PC-3 (cell line): Measurements from ENCODE around the gene TSPEAR. TPM values are rescaled to one million over a fixed set of nuclear protein-coding genes. Genes with fewer than 3 reads are reported as not detected.

Experiments
- ATAC-seq: fragments of 200-7000 bp; cut with Tn5 transposase; 2 replicates; pipeline ENCODE4 v1.9.1; 2020; ENCODE audit warnings: mild to moderate bottlenecking, moderate library complexity
- BruUV-seq: library from RNA; stranded (reverse); fragments of 400-500 nt; replicated peaks from 2 replicates; lab custom pipeline; 2021; lab: Mats Ljungman, UMichigan
- CTCF ChIA-PET: fragments of 300-600 bp; sonication (Branson Sonifier 250); formaldehyde crosslinking; loops from one replicate; lab custom pipeline; 2022; ENCODE audit warnings: antibody characterized with exemption; lab: Charles Lee
- POLR2A ChIA-PET: fragments of 300-600 bp; sonication (Branson Sonifier 250); formaldehyde crosslinking; loops from one replicate; lab custom pipeline; 2022; ENCODE audit warnings: antibody characterized with exemption; ENCODE audit not compliant: unreplicated experiment; lab: Charles Lee
- DNase-seq: peaks from one replicate; pipeline ENCODE4 v3.0.0-alpha.2; 2015
- H2AFZ ChIP-seq: fragments of 300-600 bp; sonication (generic); 2 replicates; pipeline ENCODE4 v1.6.0; 2016; ENCODE audit warnings: antibody characterized with exemption, low read length
- H3F3A ChIP-seq: fragments of 300-600 bp; sonication (generic); one replicate; pipeline ENCODE4 v1.6.0; 2017; ENCODE audit warnings: antibody characterized with exemption, low read length, control low read depth, mild to moderate bottlenecking; ENCODE audit not compliant: unreplicated experiment
- H3K27ac ChIP-seq: fragments of 300-600 bp; sonication (generic); 2 replicates; pipeline ENCODE4 v1.5.1; 2016; ENCODE audit warnings: mild to moderate bottlenecking, low read length
- H3K27me3 ChIP-seq: fragments of 300-600 bp; sonication (generic); 2 replicates; pipeline ENCODE4 v1.6.1; 2016; ENCODE audit warnings: low read length, mixed read lengths
- H3K36me3 ChIP-seq: fragments of 300-600 bp; sonication (generic); 2 replicates; pipeline ENCODE4 v1.6.1; 2016; ENCODE audit warnings: low read depth, mixed run types, low read length, mixed read lengths
- H3K4me1 ChIP-seq: fragments of 300-600 bp; sonication (generic); 2 replicates; pipeline ENCODE4 v1.5.1; 2016; ENCODE audit warnings: low read length; ENCODE audit not compliant: insufficient read depth
- H3K4me2 ChIP-seq: fragments of 300-600 bp; sonication (generic); 2 replicates; pipeline ENCODE4 v1.6.0; 2016; ENCODE audit warnings: low read length
- H3K4me3 ChIP-seq: fragments of 300-600 bp; sonication (generic); 2 replicates; pipeline ENCODE4 v1.5.1; 2016; ENCODE audit warnings: mild to moderate bottlenecking, low read length, mixed read lengths
- H3K79me2 ChIP-seq: fragments of 300-600 bp; sonication (generic); 2 replicates; pipeline ENCODE4 v1.6.1; 2017; ENCODE audit warnings: low read length, mixed read lengths
- H3K9ac ChIP-seq: fragments of 300-600 bp; sonication (generic); 2 replicates; pipeline ENCODE4 v1.6.0; 2016; ENCODE audit warnings: mild to moderate bottlenecking, low read length
- H3K9me2 ChIP-seq: fragments of 300-600 bp; sonication (generic); replicated peaks from 2 replicates; pipeline ENCODE4 v1.6.1; 2016; ENCODE audit warnings: mixed run types, low read length, mixed read lengths
- H3K9me3 ChIP-seq: fragments of 300-600 bp; sonication (generic); 2 replicates; pipeline ENCODE4 v1.6.1; 2016; ENCODE audit warnings: low read length, mixed read lengths
- H4K20me1 ChIP-seq: fragments of 300-600 bp; sonication (generic); 2 replicates; pipeline ENCODE4 v1.6.1; 2016; ENCODE audit warnings: low read length, mixed read lengths
- CTCF ChIP-seq: fragments of 300-600 bp; sonication (generic); conservative IDR thresholded peaks from 2 replicates; pipeline ENCODE4 v1.5.1; 2017; ENCODE audit warnings: antibody characterized with exemption, low read depth, mild to moderate bottlenecking, low read length
- EZH2 ChIP-seq: fragments of 300-600 bp; sonication (generic); IDR thresholded peaks from one replicate; pipeline ENCODE4 v1.6.1; 2017; ENCODE audit warnings: antibody characterized with exemption, mild to moderate bottlenecking, low read length; ENCODE audit not compliant: unreplicated experiment
- EZH2phosphoT487 ChIP-seq: fragments of 300-600 bp; sonication (generic); IDR thresholded peaks from 2 replicates; pipeline ENCODE4 v1.6.1; 2018; ENCODE audit warnings: mild to moderate bottlenecking, antibody characterized with exemption, low read length, borderline replicate concordance
- intact Hi-C: fragments of 100-400 bp; cut with micrococcal nuclease; formaldehyde crosslinking; loops from 2 replicates; pipeline ENCODE4 v1.9.0; 2023
- total RNA-seq: library from RNA; depleted of rRNA; stranded (reverse); fragments of >200 nt; gene quantifications from 2 replicates; pipeline ENCODE4 v1.2.3, GENCODE V29; 2014

TSPEAR gene
- total RNA-seq, 1 experiment from 2014 or later: 2.1 TPM

GRCh38 chr21:44718571-44718970 is 7.2 kb upstream of the TSPEAR start:
- Histone ChIP-seq H3K4me3 (no peak overlapping the region), H3K9me3 (no peaks in the 10 kb centered on the region), H3K27ac (no peak overlapping the region), H3K36me3 (no peaks in the 10 kb centered on the region), H4K20me1 (no peaks in the 10 kb centered on the region), H3F3A (no peaks in the 10 kb centered on the region), H3K9me2 (no peaks in the 10 kb centered on the region), H3K4me1 (no peaks in the 10 kb centered on the region), H2AFZ (no peak overlapping the region), H3K27me3 (no peaks in the 10 kb centered on the region), H3K4me2 (no peak overlapping the region), H3K9ac (no peak overlapping the region), H3K79me2 (no peaks in the 10 kb centered on the region)
- BruUV-seq: no TSS peak
- DNase-seq (no peak), ATAC-seq (no peak)
- POLR2A ChIA-PET: no interaction called here
- CTCF ChIA-PET: no interaction called here
- TF ChIP-seq EZH2 (no peak), CTCF (no peak), EZH2phosphoT487 (no peak)
- intact Hi-C loops: no loop called here

DNA sequence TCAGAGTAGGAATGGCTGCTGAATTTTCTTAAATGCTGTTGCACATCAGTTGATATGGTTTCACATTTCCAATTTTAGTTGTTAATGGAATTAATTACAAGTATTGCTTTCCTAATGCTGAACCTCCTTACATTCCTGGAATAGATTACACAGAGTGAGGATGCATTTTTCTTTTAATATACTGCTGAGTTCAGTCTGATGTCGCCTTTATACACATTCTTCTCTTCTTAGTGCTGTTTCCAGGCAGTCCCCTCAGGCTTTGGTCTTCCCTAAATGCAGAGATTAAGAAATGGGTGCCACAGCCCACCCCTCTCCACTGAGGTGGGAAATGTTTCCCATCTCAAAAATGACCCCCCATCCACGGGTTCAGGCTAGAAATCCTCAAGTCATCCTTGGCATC is 6.7 kb upstream of the TSPEAR start:
- ChIA-PET POLR2A (no interaction called here), CTCF (no interaction called here)
- Histone ChIP-seq H3K4me1 (no peaks in the 10 kb centered on the region), H3K4me3 (no peak overlapping the region), H3F3A (no peaks in the 10 kb centered on the region), H3K27me3 (no peaks in the 10 kb centered on the region), H3K27ac (no peak overlapping the region), H3K79me2 (no peaks in the 10 kb centered on the region), H3K9me3 (no peaks in the 10 kb centered on the region), H2AFZ (no peak overlapping the region), H3K4me2 (no peak overlapping the region), H3K9me2 (no peaks in the 10 kb centered on the region), H3K9ac (no peak overlapping the region), H3K36me3 (no peaks in the 10 kb centered on the region), H4K20me1 (no peaks in the 10 kb centered on the region)
- intact Hi-C loops: no loop called here
- TF ChIP-seq CTCF: no peak
- no peak for TF ChIP-seq EZH2
- no peak for TF ChIP-seq EZH2phosphoT487
- DNase-seq (no peak), ATAC-seq (no peak)
- no TSS peak for BruUV-seq

- Histone ChIP-seq H3K4me3 (no peak overlapping the region), H3K4me1 (no peaks in the 10 kb centered on the region), H3K36me3 (no peaks in the 10 kb centered on the region), H3K9me2 (no peaks in the 10 kb centered on the region), H3K4me2 (no peak overlapping the region), H3K27me3 (no peaks in the 10 kb centered on the region), H2AFZ (no peak overlapping the region), H3K79me2 (no peaks in the 10 kb centered on the region), H3K27ac (no peak overlapping the region), H3K9ac (no peak overlapping the region), H4K20me1 (no peaks in the 10 kb centered on the region), H3F3A (no peaks in the 10 kb centered on the region), H3K9me3 (no peaks in the 10 kb centered on the region)
- CTCF ChIA-PET: no interaction called here
- ATAC-seq (no peak), DNase-seq (no peak)
- POLR2A ChIA-PET: no interaction called here
- intact Hi-C loops: no loop called here
- no peak for TF ChIP-seq CTCF
- TF ChIP-seq EZH2: no peak
- no peak for TF ChIP-seq EZH2phosphoT487
- BruUV-seq: no TSS peak
Observed at GRCh38 chr21:44716984-44717383, 5.6 kb upstream of the TSPEAR start.
